Neural progenitor cell (in vitro differentiated cells): Measurements from ENCODE around the gene IRF8. TPM values are rescaled to one million over a fixed set of nuclear protein-coding genes. Genes with fewer than 3 reads are reported as not detected.

Source experiments
- DNase-seq: peaks from one replicate; pipeline ENCODE4 v3.0.0-alpha.2; 2016; ENCODE audit warnings: low spot score
- H2AFZ ChIP-seq: fragments of 200-600 bp; sonication (generic); replicated peaks from 2 replicates; pipeline ENCODE4 v1.6.1; 2016; ENCODE audit warnings: antibody characterized with exemption
- H3F3A ChIP-seq: fragments of 200-600 bp; sonication (generic); 2 replicates; pipeline ENCODE4 v1.6.1; 2016; ENCODE audit warnings: antibody characterized with exemption, low read depth
- H3K27ac ChIP-seq: fragments of 200-600 bp; sonication (generic); 2 replicates; pipeline ENCODE4 v1.5.1; 2016; ENCODE audit warnings: mild to moderate bottlenecking
- H3K27me3 ChIP-seq: fragments of 200-600 bp; sonication (generic); 2 replicates; pipeline ENCODE4 v1.6.1; 2016; ENCODE audit warnings: mild to moderate bottlenecking, moderate library complexity
- H3K36me3 ChIP-seq: fragments of 200-600 bp; sonication (generic); 2 replicates; pipeline ENCODE4 v1.5.1; 2016
- H3K4me1 ChIP-seq: fragments of 200-600 bp; sonication (generic); 2 replicates; pipeline ENCODE4 v1.6.1; 2016; ENCODE audit warnings: mixed run types
- H3K4me2 ChIP-seq: fragments of 200-600 bp; sonication (generic); 2 replicates; pipeline ENCODE4 v1.6.1; 2016
- H3K4me3 ChIP-seq: fragments of 200-600 bp; sonication (generic); 2 replicates; pipeline ENCODE4 v1.5.1; 2016
- H3K79me2 ChIP-seq: fragments of 200-600 bp; sonication (generic); 2 replicates; pipeline ENCODE4 v1.6.1; 2016; ENCODE audit warnings: low read depth
- H3K9ac ChIP-seq: fragments of 200-600 bp; sonication (generic); 2 replicates; pipeline ENCODE4 v1.6.1; 2016
- H3K9me3 ChIP-seq: fragments of 200-600 bp; sonication (generic); 2 replicates; pipeline ENCODE4 v1.5.1; 2016; ENCODE audit warnings: low read depth
- H4K20me1 ChIP-seq: fragments of 200-600 bp; sonication (generic); 2 replicates; pipeline ENCODE4 v1.6.1; 2016; ENCODE audit warnings: low read depth
- H3K27ac Mint-ChIP-seq: 3 replicates; pipeline ENCODE4 v1.8.0; 2021; ENCODE audit warnings: mixed read lengths
- H3K27me3 Mint-ChIP-seq: 2 replicates; pipeline ENCODE4 v1.8.0; 2022; ENCODE audit warnings: low read depth, mild to moderate bottlenecking, inconsistent platforms, moderate library complexity, mixed read lengths; ENCODE audit not compliant: insufficient read depth
- H3K36me3 Mint-ChIP-seq: 3 replicates; pipeline ENCODE4 v1.8.0; 2021; ENCODE audit warnings: mixed read lengths
- H3K4me1 Mint-ChIP-seq: 3 replicates; pipeline ENCODE4 v1.8.0; 2021; ENCODE audit warnings: mixed read lengths
- H3K4me3 Mint-ChIP-seq: 3 replicates; pipeline ENCODE4 v1.8.0; 2021; ENCODE audit warnings: mild to moderate bottlenecking, moderate library complexity, mixed read lengths
- H3K9me3 Mint-ChIP-seq: 3 replicates; pipeline ENCODE4 v1.8.0; 2020; ENCODE audit warnings: mixed read lengths
- CTCF ChIP-seq: fragments of 200-600 bp; sonication (generic); IDR thresholded peaks from 2 replicates; pipeline ENCODE4 v1.5.1; 2017; ENCODE audit warnings: antibody characterized with exemption, mild to moderate bottlenecking
- EZH2 ChIP-seq: fragments of 200-600 bp; sonication (generic); IDR thresholded peaks from 2 replicates; pipeline ENCODE4 v1.6.1; 2017; ENCODE audit warnings: antibody characterized with exemption, mild to moderate bottlenecking, moderate library complexity
- EZH2phosphoT487 ChIP-seq: fragments of 200-600 bp; sonication (generic); IDR thresholded peaks from 2 replicates; pipeline ENCODE4 v1.6.1; 2017; ENCODE audit warnings: antibody characterized with exemption
- total RNA-seq: library from RNA; depleted of rRNA; stranded (reverse); fragments of >200 nt; gene quantifications from 2 replicates; pipeline ENCODE4 v1.2.3, GENCODE V29; 2015; ENCODE audit warnings: low replicate concordance

IRF8 gene
- total RNA-seq, 1 donor from 2014 or later: 1.2 TPM

DNA sequence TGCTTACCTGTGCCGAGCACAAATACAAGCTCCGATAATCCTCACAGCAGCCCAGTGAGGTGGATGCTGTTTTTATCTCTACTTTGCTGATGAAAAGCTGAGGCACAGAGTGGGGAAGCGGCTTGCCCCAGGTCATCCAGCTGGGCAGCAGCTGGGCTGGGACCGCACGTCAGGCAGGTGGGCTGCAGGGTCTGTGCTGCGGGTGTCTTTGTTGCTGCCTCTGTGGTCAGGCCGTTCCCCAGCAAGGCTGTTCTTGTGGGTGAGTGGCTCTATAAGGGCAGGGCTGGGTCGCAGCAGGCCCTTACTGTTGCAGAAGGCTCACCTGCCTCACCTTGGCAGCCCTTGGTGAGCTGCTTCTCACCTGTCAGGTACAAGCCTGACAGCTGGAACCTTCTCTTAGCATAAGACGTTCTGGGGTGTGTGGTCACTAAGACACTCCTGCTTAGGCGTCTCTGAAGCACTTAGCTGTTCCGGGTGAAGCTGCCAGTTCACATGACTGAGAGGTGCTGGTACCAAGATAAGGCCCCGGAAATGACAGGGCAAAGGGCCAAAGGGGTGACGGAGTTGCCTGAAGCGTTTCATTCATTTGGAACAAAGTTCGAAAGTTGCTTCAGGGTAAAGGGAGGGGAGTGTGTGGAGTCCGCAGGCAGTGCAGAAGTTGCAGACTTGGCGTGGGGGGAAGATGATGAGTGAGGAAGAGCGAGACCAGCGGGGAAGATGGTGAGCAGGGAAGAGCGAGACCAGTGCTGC is 17.4 kb downstream of the IRF8 start:
- Mint-ChIP-seq H3K4me1 (peaks cover 36% of the 10 kb centered on the region), H3K27ac (no peak overlapping the region), H3K9me3 (peaks cover 6% of the 10 kb centered on the region), H3K27me3 (peaks cover 23% of the 10 kb centered on the region), H3K4me3 (no peak overlapping the region), H3K36me3 (no peaks in the 10 kb centered on the region)
- Histone ChIP-seq H3K36me3 (no peaks in the 10 kb centered on the region), H3F3A (peaks cover 5% of the 10 kb centered on the region), H3K27me3 (no peaks in the 10 kb centered on the region), H3K4me1 (peaks cover 22% of the 10 kb centered on the region), H3K79me2 (no peaks in the 10 kb centered on the region), H2AFZ (no peak overlapping the region), H3K9ac (no peak overlapping the region), H3K4me2 (no peak overlapping the region), H3K9me3 (no peaks in the 10 kb centered on the region), H4K20me1 (no peaks in the 10 kb centered on the region), H3K27ac (no peak overlapping the region), H3K4me3 (no peak overlapping the region)
- no peak for TF ChIP-seq CTCF
- TF ChIP-seq EZH2: no peak
- TF ChIP-seq EZH2phosphoT487: no peak
- DNase-seq: no peak

DNA sequence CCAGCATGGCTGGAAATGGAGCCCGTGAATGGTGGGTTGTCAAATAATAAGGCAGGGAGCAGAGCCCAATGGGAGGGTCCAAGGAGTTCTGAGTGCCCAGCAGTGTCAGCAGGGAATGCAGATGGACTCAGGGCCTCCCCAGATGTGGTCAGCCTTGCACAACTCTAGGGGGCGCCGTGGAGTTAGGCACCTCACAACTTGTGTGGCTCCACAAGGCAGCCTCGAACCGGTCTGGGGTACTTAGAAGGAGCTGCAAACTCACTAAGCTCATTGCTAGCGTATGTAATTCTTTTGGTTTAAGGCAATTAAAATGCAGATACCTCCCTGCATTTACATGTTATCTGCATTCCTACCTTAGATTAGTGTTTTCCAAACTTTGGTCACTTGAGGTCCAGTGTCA is 18.1 kb downstream of the IRF8 start:
- H3K4me3 Mint-ChIP-seq: no peak overlapping the region
- H2AFZ ChIP-seq: no peak overlapping the region
- DNase-seq: no peak

DNA sequence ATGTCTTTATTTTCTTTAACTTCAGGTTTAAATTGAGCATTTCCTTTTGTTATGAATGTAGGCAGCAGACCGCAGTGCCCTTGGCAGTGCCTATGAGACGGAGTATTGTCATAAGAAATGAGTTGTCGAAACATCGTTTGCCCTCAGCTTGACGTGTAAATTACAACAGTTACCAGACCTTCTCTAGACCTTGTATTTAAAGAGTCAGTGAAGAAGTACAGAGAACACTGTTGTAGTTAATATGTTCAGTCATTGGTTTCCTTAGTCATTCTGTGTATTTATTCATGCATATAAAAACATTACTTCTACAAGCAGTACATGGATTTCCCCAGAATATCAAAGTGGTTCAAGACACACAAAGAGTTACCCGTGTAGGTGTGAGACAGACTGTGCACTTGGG is 19.0 kb downstream of the IRF8 start:
- no peak for TF ChIP-seq EZH2
- TF ChIP-seq EZH2phosphoT487: no peak
- TF ChIP-seq CTCF: no peak
- DNase-seq: no peak
- Histone ChIP-seq H3K4me2 (no peak overlapping the region), H3K9me3 (no peaks in the 10 kb centered on the region), H3K27me3 (no peaks in the 10 kb centered on the region), H3F3A (no peaks in the 10 kb centered on the region), H3K4me1 (peaks cover 13% of the 10 kb centered on the region), H3K79me2 (no peaks in the 10 kb centered on the region), H3K9ac (no peak overlapping the region), H3K36me3 (no peaks in the 10 kb centered on the region), H3K27ac (no peak overlapping the region), H3K4me3 (no peak overlapping the region), H2AFZ (no peak overlapping the region), H4K20me1 (no peaks in the 10 kb centered on the region)
- H3K4me1 Mint-ChIP-seq: peaks cover 24% of the 10 kb centered on the region
- H3K9me3 Mint-ChIP-seq: peaks cover 7% of the 10 kb centered on the region
- no peak overlapping the region for H3K4me3 Mint-ChIP-seq
- H3K36me3 Mint-ChIP-seq: no peaks in the 10 kb centered on the region
- peaks cover 24% of the 10 kb centered on the region for H3K27me3 Mint-ChIP-seq
- H3K27ac Mint-ChIP-seq: no peak overlapping the region

More for the DNA sequence above, 18.1 kb downstream of the IRF8 start:
- H3K27me3 ChIP-seq: no peaks in the 10 kb centered on the region
- no peak overlapping the region for H3K27ac ChIP-seq
- H4K20me1 ChIP-seq: no peaks in the 10 kb centered on the region
- Mint-ChIP-seq H3K27me3 (peaks cover 22% of the 10 kb centered on the region), H3K4me1 (peaks cover 31% of the 10 kb centered on the region), H3K9me3 (peaks cover 7% of the 10 kb centered on the region), H3K27ac (no peak overlapping the region), H3K36me3 (no peaks in the 10 kb centered on the region)
- no peak overlapping the region for H3K9ac ChIP-seq
- no peaks in the 10 kb centered on the region for H3K36me3 ChIP-seq
- H3K79me2 ChIP-seq: no peaks in the 10 kb centered on the region
- TF ChIP-seq CTCF (peak; percentile 45), EZH2 (no peak)
- peaks cover 22% of the 10 kb centered on the region for H3K4me1 ChIP-seq
- no peak overlapping the region for H3K4me2 ChIP-seq
- H3K4me3 ChIP-seq: no peak overlapping the region
- H3F3A ChIP-seq: peaks cover 5% of the 10 kb centered on the region
- H3K9me3 ChIP-seq: no peaks in the 10 kb centered on the region
